Fibroblast of lung (primary cell): ENCODE measurements around the gene OXA1L.

Source experiments
- EZH2 ChIP-seq: IDR thresholded peaks from 2 replicates; pipeline ENCODE4 v1.5.1; 2012; ENCODE audit warnings: low read length, control low read depth, mild to moderate bottlenecking; ENCODE audit errors: missing control alignments
- TF ChIP-seq, protein P1 (sequence below), 2 donors: IDR thresholded peaks in 1 of 2; conservative IDR thresholded peaks in 1 of 2; 1 replicate in 1 of 2; 2 replicates in 1 of 2; pipeline ENCODE4 v1.5.1; 2011 to 2012; ENCODE audit warnings: low read length in 2 of 2, control low read depth in 1 of 2, inconsistent platforms in 1 of 2, low read depth in 1 of 2, mild to moderate bottlenecking in 1 of 2

DNA sequence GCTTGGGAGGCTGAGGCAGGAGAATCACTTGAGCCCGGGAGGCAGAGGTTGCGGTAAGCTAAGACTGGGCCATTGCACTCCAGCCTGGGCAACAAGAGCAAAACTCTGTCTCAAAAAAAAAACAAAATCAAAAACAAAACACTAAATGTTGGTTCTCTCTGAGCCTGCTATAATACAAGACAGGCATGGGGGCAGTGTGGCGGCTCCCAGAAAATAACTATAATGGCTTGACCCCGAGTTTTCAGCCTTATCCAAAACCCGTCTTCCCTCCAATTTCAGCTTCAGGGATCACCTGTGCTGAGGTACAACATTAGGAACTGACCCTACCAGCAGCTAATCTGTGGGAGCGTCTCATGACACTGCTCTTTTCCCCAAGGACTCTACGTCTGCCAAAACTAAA is 47.9 kb downstream of the OXA1L start:
- TF ChIP-seq, protein P1, sequence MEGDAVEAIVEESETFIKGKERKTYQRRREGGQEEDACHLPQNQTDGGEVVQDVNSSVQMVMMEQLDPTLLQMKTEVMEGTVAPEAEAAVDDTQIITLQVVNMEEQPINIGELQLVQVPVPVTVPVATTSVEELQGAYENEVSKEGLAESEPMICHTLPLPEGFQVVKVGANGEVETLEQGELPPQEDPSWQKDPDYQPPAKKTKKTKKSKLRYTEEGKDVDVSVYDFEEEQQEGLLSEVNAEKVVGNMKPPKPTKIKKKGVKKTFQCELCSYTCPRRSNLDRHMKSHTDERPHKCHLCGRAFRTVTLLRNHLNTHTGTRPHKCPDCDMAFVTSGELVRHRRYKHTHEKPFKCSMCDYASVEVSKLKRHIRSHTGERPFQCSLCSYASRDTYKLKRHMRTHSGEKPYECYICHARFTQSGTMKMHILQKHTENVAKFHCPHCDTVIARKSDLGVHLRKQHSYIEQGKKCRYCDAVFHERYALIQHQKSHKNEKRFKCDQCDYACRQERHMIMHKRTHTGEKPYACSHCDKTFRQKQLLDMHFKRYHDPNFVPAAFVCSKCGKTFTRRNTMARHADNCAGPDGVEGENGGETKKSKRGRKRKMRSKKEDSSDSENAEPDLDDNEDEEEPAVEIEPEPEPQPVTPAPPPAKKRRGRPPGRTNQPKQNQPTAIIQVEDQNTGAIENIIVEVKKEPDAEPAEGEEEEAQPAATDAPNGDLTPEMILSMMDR (conservative IDR thresholded peaks at IDR 0.05 in 1 of 2, IDR thresholded peaks at IDR 0.05 in 1 of 2; ENCODE audit: low read depth in 1 of 2, low read length in 2 of 2) = no peak
- TF ChIP-seq EZH2 = no peak
